HepG2 (cell line): ENCODE data around the gene AHRR. TPM values are rescaled to one million over a fixed set of nuclear protein-coding genes. Genes with fewer than 3 reads are reported as not detected.

Experiments
- BORCS8-MEF2B ChIP-seq: sonication (generic); formaldehyde crosslinking; IDR thresholded peaks from 2 replicates; pipeline ENCODE4 v1.8.0; 2022; ENCODE audit warnings: mild to moderate bottlenecking, missing genetic modification reagents
- ELF1 ChIP-seq: sonication (generic); formaldehyde crosslinking; IDR thresholded peaks from 2 replicates; pipeline ENCODE4 v1.4.0; 2020; ENCODE audit warnings: missing genetic modification reagents
- MXD3 ChIP-seq: IDR thresholded peaks from 2 replicates; pipeline ENCODE4 v1.6.1; 2016; ENCODE audit warnings: mild to moderate bottlenecking, missing biosample characterization, missing genetic modification reagents
- SUZ12 ChIP-seq: fragments of 150-350 bp; IDR thresholded peaks from 2 replicates; pipeline ENCODE4 v1.6.1; 2014; ENCODE audit warnings: low read depth, low read length
- TARDBP ChIP-seq: sonication (generic); formaldehyde crosslinking; IDR thresholded peaks from 2 replicates; pipeline ENCODE4 v1.8.0; 2022; ENCODE audit warnings: mild to moderate bottlenecking, missing genetic modification reagents
- TCF7 ChIP-seq: sonication (generic); IDR thresholded peaks from 2 replicates; pipeline ENCODE4 v1.6.1; 2016; ENCODE audit warnings: antibody characterized with exemption, low read depth
- THAP9 ChIP-seq: sonication (generic); formaldehyde crosslinking; IDR thresholded peaks from 2 replicates; pipeline ENCODE4; 2020; ENCODE audit warnings: missing genetic modification reagents, mild to moderate bottlenecking, borderline replicate concordance
- ZFP62 ChIP-seq: sonication (generic); formaldehyde crosslinking; IDR thresholded peaks from 2 replicates; pipeline ENCODE4 v1.4.0; 2020; ENCODE audit warnings: missing genetic modification reagents
- ZNF30 ChIP-seq: sonication (generic); formaldehyde crosslinking; IDR thresholded peaks from 2 replicates; pipeline ENCODE4 v1.5.0; 2020; ENCODE audit warnings: mild to moderate bottlenecking, missing genetic modification reagents
- ZNF367 ChIP-seq: sonication (generic); formaldehyde crosslinking; IDR thresholded peaks from 2 replicates; pipeline ENCODE4 v1.4.0; 2020; ENCODE audit warnings: missing genetic modification reagents, borderline replicate concordance
- ZNF563 ChIP-seq: sonication (generic); formaldehyde crosslinking; IDR thresholded peaks from 2 replicates; pipeline ENCODE4 v1.8.0; 2022; ENCODE audit warnings: mild to moderate bottlenecking, moderate library complexity, missing genetic modification reagents
- ZNF75D ChIP-seq: sonication (generic); formaldehyde crosslinking; IDR thresholded peaks from 2 replicates; pipeline ENCODE4 v1.8.1; 2023; ENCODE audit warnings: missing genetic modification reagents, mild to moderate bottlenecking, borderline replicate concordance
- ZNF790 ChIP-seq: sonication (generic); formaldehyde crosslinking; IDR thresholded peaks from 2 replicates; pipeline ENCODE4 v1.8.0; 2022; ENCODE audit warnings: missing genetic modification reagents, mild to moderate bottlenecking, borderline replicate concordance
- ZNF883 ChIP-seq: sonication (generic); formaldehyde crosslinking; IDR thresholded peaks from 2 replicates; pipeline ENCODE4 v1.5.1; 2020; ENCODE audit warnings: mild to moderate bottlenecking, missing genetic modification reagents; ENCODE audit errors: not compliant biosample characterization
- ZSCAN31 ChIP-seq: sonication (generic); formaldehyde crosslinking; IDR thresholded peaks from 2 replicates; pipeline ENCODE4 v1.5.0; 2020; ENCODE audit warnings: low read depth, mild to moderate bottlenecking, missing genetic modification reagents
- polyA plus RNA-seq, 8 experiments: library from polyadenylated mRNA; depleted of rRNA in 3 of 8; stranded (reverse) in 7 of 8; unstranded in 1 of 8; fragments of >200 nt; fragmentation: Illumina TruSeq in 4 of 8; extraction: Trizol in 4 of 8; gene quantifications; 2 replicates each; pipeline versions ENCODE4 v1.2.1 to v1.2.3, GENCODE V29; 2011 to 2016; ENCODE audit warnings: low read depth in 4 of 8, missing spikeins in 1 of 8, mixed read lengths in 1 of 8; ENCODE audit not compliant: insufficient read depth in 1 of 8
- total RNA-seq, 5 experiments: library from RNA; depleted of rRNA; stranded (reverse); fragments of >200 nt; fragmentation: Illumina TruSeq; extraction: Trizol; gene quantifications; 2 replicates each; pipeline ENCODE4 v1.2.3, GENCODE V29; 2016; ENCODE audit warnings: low read depth in 1 of 5
- TF ChIP-seq, protein P1 (sequence below), 2 experiments: sonication (generic) in 1 of 2; formaldehyde crosslinking in 1 of 2; IDR thresholded peaks; 2 replicates each; pipeline versions ENCODE4 v1.4.0 to v1.6.1; 2018 to 2020; ENCODE audit warnings: missing genetic modification reagents in 2 of 2, borderline replicate concordance in 1 of 2, low read depth in 1 of 2, mild to moderate bottlenecking in 1 of 2, missing biosample characterization in 1 of 2
- TF ChIP-seq, protein P2 (sequence below): sonication (generic); formaldehyde crosslinking; IDR thresholded peaks from 2 replicates; pipeline ENCODE4 v1.4.0; 2020; ENCODE audit warnings: low read depth, mild to moderate bottlenecking, missing genetic modification reagents
- TF ChIP-seq, protein P3 (sequence below): sonication (generic); formaldehyde crosslinking; IDR thresholded peaks from 2 replicates; pipeline ENCODE4 v1.4.0; 2020; ENCODE audit warnings: low read depth, mild to moderate bottlenecking, missing genetic modification reagents
- TF ChIP-seq, protein P4 (sequence below): sonication (generic); formaldehyde crosslinking; IDR thresholded peaks from 2 replicates; pipeline ENCODE4 v1.5.1; 2020; ENCODE audit warnings: missing genetic modification reagents, mild to moderate bottlenecking, borderline replicate concordance

AHRR gene
- total and polyA plus RNA-seq, 2 of the 13 experiments (the other 11 are each of a cell fraction or from before 2014, with no cell fraction given) = 0.28 to 0.35 TPM

- TF ChIP-seq ZFP62 (CRISPR knock-in tag) (no peak; the same call in 1 of the 2 replicates), SUZ12 (no peak), ELF1 (CRISPR knock-in tag) (no peak), THAP9 (peak; percentile 53; the same call in 1 of the 2 replicates), ZNF790 (CRISPR knock-in tag) (peak; percentile 97; the same call in 1 of the 2 replicates), TARDBP (CRISPR knock-in tag) (no peak; the same call in 1 of the 2 replicates), MXD3 (peak; percentile 98), ZNF883 (CRISPR knock-in tag) (peak; percentile 97), ZNF75D (CRISPR knock-in tag) (peak; percentile 46; the same call in 1 of the 2 replicates), ZNF367 (peak; percentile 90; the same call in 1 of the 2 replicates), ZNF563 (CRISPR knock-in tag) (peak; percentile 98), BORCS8-MEF2B (CRISPR knock-in tag) (peak; percentile 96), TCF7 (no peak), ZSCAN31 (CRISPR knock-in tag) (peak; percentile 53; the same call in 1 of the 2 replicates), ZNF30 (peak; percentile 91)
- TF ChIP-seq, protein P1, sequence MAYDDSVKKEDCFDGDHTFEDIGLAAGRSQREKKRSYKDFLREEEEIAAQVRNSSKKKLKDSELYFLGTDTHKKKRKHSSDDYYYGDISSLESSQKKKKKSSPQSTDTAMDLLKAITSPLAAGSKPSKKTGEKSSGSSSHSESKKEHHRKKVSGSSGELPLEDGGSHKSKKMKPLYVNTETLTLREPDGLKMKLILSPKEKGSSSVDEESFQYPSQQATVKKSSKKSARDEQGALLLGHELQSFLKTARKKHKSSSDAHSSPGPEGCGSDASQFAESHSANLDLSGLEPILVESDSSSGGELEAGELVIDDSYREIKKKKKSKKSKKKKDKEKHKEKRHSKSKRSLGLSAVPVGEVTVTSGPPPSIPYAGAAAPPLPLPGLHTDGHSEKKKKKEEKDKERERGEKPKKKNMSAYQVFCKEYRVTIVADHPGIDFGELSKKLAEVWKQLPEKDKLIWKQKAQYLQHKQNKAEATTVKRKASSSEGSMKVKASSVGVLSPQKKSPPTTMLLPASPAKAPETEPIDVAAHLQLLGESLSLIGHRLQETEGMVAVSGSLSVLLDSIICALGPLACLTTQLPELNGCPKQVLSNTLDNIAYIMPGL (CRISPR knock-in tag; IDR thresholded peaks at IDR 0.05; ENCODE audit: borderline replicate concordance in 1 of 2, low read depth in 1 of 2) = peak in 1 of 2 experiments; percentile 56; a peak in 2 of 4 replicates
- TF ChIP-seq, protein P2, sequence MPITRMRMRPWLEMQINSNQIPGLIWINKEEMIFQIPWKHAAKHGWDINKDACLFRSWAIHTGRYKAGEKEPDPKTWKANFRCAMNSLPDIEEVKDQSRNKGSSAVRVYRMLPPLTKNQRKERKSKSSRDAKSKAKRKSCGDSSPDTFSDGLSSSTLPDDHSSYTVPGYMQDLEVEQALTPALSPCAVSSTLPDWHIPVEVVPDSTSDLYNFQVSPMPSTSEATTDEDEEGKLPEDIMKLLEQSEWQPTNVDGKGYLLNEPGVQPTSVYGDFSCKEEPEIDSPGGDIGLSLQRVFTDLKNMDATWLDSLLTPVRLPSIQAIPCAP (CRISPR knock-in tag) = peak; percentile 71; the same call in 1 of the 2 replicates
- TF ChIP-seq, protein P3, sequence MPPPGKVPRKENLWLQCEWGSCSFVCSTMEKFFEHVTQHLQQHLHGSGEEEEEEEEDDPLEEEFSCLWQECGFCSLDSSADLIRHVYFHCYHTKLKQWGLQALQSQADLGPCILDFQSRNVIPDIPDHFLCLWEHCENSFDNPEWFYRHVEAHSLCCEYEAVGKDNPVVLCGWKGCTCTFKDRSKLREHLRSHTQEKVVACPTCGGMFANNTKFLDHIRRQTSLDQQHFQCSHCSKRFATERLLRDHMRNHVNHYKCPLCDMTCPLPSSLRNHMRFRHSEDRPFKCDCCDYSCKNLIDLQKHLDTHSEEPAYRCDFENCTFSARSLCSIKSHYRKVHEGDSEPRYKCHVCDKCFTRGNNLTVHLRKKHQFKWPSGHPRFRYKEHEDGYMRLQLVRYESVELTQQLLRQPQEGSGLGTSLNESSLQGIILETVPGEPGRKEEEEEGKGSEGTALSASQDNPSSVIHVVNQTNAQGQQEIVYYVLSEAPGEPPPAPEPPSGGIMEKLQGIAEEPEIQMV (CRISPR knock-in tag) = peak; percentile 90; the same call in 1 of the 2 replicates
- TF ChIP-seq, protein P4, sequence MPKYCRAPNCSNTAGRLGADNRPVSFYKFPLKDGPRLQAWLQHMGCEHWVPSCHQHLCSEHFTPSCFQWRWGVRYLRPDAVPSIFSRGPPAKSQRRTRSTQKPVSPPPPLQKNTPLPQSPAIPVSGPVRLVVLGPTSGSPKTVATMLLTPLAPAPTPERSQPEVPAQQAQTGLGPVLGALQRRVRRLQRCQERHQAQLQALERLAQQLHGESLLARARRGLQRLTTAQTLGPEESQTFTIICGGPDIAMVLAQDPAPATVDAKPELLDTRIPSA (CRISPR knock-in tag) = peak; percentile 83; the same call in 1 of the 2 replicates
Observed at GRCh38 chr5:472656-473550, 151.4 kb downstream of the AHRR start (continued).
